Central memory CD8-positive, alpha-beta T cell (primary cell): ENCODE results near the gene KRTCAP2.
"Not testable (repeated sequence)": the region's sequence is repeated elsewhere in the genome, so short reads cannot be mapped to it uniquely, and the experiment has no call there.

Source experiments
- ATAC-seq: fragments of 150-1000 bp; cut with Tn5 transposase; replicated peaks from 2 replicates; pipeline ENCODE4 v1.10.0; 2022; ENCODE audit warnings: mild to moderate bottlenecking, moderate FRiP score, moderate number of reproducible peaks; ENCODE audit not compliant: poor library complexity, severe bottlenecking; ENCODE audit errors: extremely low read depth
- DNase-seq, 2 donors: peaks; one replicate each; pipeline ENCODE4 v3.0.0; 2021; ENCODE audit warnings: low spot score in 2 of 2
- H3K27ac Mint-ChIP-seq: one replicate; pipeline ENCODE4 v1.8.0; 2022; ENCODE audit warnings: low read depth, mild to moderate bottlenecking, moderate library complexity, mixed read lengths
- H3K27me3 Mint-ChIP-seq: one replicate; pipeline ENCODE4 v1.8.0; 2022; ENCODE audit warnings: mixed read lengths
- H3K36me3 Mint-ChIP-seq: one replicate; pipeline ENCODE4 v1.8.0; 2022; ENCODE audit warnings: mild to moderate bottlenecking, moderate library complexity, mixed read lengths; ENCODE audit not compliant: insufficient read depth
- H3K4me1 Mint-ChIP-seq: one replicate; pipeline ENCODE4 v1.8.0; 2022; ENCODE audit warnings: mixed read lengths
- H3K4me3 Mint-ChIP-seq: one replicate; pipeline ENCODE4 v1.8.0; 2022; ENCODE audit warnings: mild to moderate bottlenecking, moderate library complexity, mixed read lengths
- H3K9me3 Mint-ChIP-seq: one replicate; pipeline ENCODE4 v1.8.0; 2022; ENCODE audit warnings: mixed read lengths

KRTCAP2 gene

GRCh38 chr1:155167166-155168104 lies 5.7 kb downstream of the KRTCAP2 start:
- Mint-ChIP-seq H3K9me3 (no peaks in the 10 kb centered on the region), H3K4me1 (peaks cover 15% of the 10 kb centered on the region), H3K36me3 (peaks cover 19% of the 10 kb centered on the region), H3K4me3 (peak overlapping the region; percentile 49), H3K27me3 (no peaks in the 10 kb centered on the region), H3K27ac (no peak overlapping the region)
- DNase-seq, result peak; percentile 72 to 83
- ATAC-seq, result peak; percentile 76

GRCh38 chr1:155166471-155167165 lies 6.5 kb downstream of the KRTCAP2 start:
- Mint-ChIP-seq H3K27ac (no peak overlapping the region), H3K9me3 (no peaks in the 10 kb centered on the region), H3K36me3 (peaks cover 16% of the 10 kb centered on the region), H3K4me1 (peaks cover 9% of the 10 kb centered on the region), H3K4me3 (no peak overlapping the region), H3K27me3 (no peaks in the 10 kb centered on the region)
- DNase-seq, result no peak
- ATAC-seq, result no peak

GRCh38 chr1:155166051-155166470 lies 7.0 kb downstream of the KRTCAP2 start:
- no peak overlapping the region for H3K27ac Mint-ChIP-seq
- H3K9me3 Mint-ChIP-seq, result no peaks in the 10 kb centered on the region
- H3K4me3 Mint-ChIP-seq, result no peak overlapping the region
- no peaks in the 10 kb centered on the region for H3K27me3 Mint-ChIP-seq
- peaks cover 9% of the 10 kb centered on the region for H3K4me1 Mint-ChIP-seq
- H3K36me3 Mint-ChIP-seq, result peaks cover 10% of the 10 kb centered on the region
- ATAC-seq (no peak), DNase-seq (no peak)

GRCh38 chr1:155164625-155165024 lies 8.5 kb downstream of the KRTCAP2 start:
- H3K9me3 Mint-ChIP-seq, H3K27ac Mint-ChIP-seq, H3K4me3 Mint-ChIP-seq, ATAC-seq, DNase-seq, H3K36me3 Mint-ChIP-seq, H3K27me3 Mint-ChIP-seq, H3K4me1 Mint-ChIP-seq: not testable (repeated sequence)

DNA sequence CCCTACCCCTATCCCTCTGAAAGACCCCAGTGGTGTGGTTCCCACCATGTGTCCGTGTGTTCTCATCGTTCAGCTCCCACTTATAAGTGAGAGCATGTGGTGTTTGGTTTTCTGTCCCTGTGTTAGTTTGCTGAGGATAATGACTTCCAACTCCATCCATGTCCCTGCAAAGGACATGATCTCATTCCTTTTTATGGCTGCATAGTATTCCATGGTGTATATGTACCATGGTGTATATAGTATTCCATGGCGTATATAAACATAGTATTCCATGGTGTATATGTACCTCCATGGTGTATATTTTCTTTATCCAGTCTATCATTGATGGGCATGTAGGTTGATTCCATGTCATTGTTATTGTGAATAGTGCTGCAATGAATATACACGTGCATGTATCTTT lies 9.3 kb downstream of the KRTCAP2 start:
- DNase-seq, H3K4me3 Mint-ChIP-seq, H3K9me3 Mint-ChIP-seq, H3K27me3 Mint-ChIP-seq, H3K36me3 Mint-ChIP-seq, ATAC-seq, H3K27ac Mint-ChIP-seq, H3K4me1 Mint-ChIP-seq: not testable (repeated sequence)

DNA sequence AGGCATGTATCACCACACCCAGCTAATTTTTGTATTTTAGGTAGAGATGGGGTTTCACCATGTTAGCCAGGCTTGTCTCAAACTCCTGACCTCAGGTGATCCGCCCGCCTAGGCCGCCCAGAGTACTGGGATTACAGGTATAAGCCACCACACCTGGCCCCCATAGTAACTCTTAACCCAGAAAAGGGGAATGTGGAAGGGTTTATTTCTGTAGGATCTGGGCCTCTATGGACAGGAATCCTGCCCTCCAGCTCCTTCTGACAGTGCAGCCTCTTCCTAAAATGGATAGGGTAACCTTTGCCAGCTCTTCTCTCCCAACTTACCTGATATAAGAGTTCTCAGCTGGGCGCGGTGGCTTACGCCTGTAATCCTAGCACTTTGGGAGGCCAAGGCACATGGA lies 10.5 kb downstream of the KRTCAP2 start:
- H3K4me1 Mint-ChIP-seq, H3K4me3 Mint-ChIP-seq, ATAC-seq, DNase-seq, H3K27ac Mint-ChIP-seq, H3K36me3 Mint-ChIP-seq, H3K27me3 Mint-ChIP-seq, H3K9me3 Mint-ChIP-seq: not testable (repeated sequence)

DNA sequence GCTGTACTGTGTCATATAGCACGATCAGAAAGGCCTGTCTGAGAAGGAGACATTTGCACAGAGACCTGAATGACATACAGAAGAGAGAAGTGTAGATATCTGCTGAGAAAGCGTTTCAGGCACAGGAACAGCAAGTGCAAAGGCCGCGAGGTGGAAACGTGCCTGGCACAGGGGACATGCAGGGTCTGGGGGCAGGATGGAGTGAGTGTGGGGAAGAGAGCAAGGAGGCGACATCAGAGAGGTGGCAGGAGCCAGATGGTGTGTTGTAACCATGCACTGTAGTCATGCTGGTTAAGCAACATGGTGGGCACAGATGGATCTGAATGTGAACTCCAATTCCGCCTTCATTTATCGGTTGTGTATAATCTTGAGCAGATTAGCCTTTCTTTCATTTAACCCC lies 13.0 kb downstream of the KRTCAP2 start:
- no peak for DNase-seq
- H3K27ac Mint-ChIP-seq, result no peak overlapping the region
- no peak for ATAC-seq
- H3K36me3 Mint-ChIP-seq, result no peaks in the 10 kb centered on the region
- H3K4me3 Mint-ChIP-seq, result no peak overlapping the region
- H3K27me3 Mint-ChIP-seq, result peaks cover 2% of the 10 kb centered on the region
- no peaks in the 10 kb centered on the region for H3K4me1 Mint-ChIP-seq
- no peaks in the 10 kb centered on the region for H3K9me3 Mint-ChIP-seq

- Mint-ChIP-seq H3K9me3 (no peaks in the 10 kb centered on the region), H3K4me1 (no peaks in the 10 kb centered on the region), H3K4me3 (no peak overlapping the region), H3K36me3 (no peaks in the 10 kb centered on the region), H3K27me3 (peaks cover 7% of the 10 kb centered on the region), H3K27ac (no peak overlapping the region)
- ATAC-seq, result no peak
- DNase-seq, result no peak
Measured at GRCh38 chr1:155158991-155159390, 14.1 kb downstream of the KRTCAP2 start.

DNA sequence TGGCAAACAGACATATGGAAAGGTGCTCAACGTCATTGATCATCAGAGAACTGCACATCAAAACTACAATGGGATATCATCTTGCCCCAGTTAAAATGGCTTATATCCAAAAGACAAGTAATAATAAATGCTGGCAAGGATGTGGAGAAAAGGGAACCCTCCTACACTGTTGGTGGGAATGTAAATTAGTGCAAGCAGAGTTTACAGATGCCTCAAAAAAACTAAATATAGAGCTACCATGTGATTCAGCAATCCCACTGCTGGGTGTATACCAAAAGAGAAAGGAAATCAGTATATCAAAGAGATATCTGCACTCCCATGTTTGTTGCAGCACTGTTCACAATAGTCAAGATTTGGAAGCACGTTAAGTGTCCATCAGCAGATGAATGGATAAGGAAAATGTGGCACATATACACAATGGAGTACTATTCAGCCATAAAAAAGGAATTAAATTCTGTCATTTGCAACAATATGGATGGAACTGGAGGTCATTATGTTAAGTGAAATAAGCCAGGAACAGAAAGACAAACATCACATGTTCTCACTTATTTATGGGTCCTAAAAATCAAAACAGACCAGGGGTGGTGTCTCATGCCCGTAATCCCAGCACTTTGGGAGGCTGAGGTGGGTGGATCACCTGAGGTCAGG lies 17.0 kb downstream of the KRTCAP2 start:
- ATAC-seq, H3K9me3 Mint-ChIP-seq, DNase-seq, H3K36me3 Mint-ChIP-seq, H3K4me3 Mint-ChIP-seq, H3K27ac Mint-ChIP-seq, H3K4me1 Mint-ChIP-seq: not testable (repeated sequence)
- peaks cover 10% of the 10 kb centered on the region for H3K27me3 Mint-ChIP-seq

GRCh38 chr1:155145491-155145890 lies 27.6 kb downstream of the KRTCAP2 start:
- ATAC-seq (no peak), DNase-seq (no peak)
- Mint-ChIP-seq H3K4me1 (peaks cover 1% of the 10 kb centered on the region), H3K4me3 (no peak overlapping the region), H3K9me3 (no peaks in the 10 kb centered on the region), H3K36me3 (no peaks in the 10 kb centered on the region), H3K27ac (no peak overlapping the region), H3K27me3 (peaks cover 43% of the 10 kb centered on the region)

- peaks cover 21% of the 10 kb centered on the region for H3K4me1 Mint-ChIP-seq
Measured at GRCh38 chr1:155141749-155142148, 31.4 kb downstream of the KRTCAP2 start.

GRCh38 chr1:155140630-155140953 lies 32.5 kb downstream of the KRTCAP2 start:
- no peak for ATAC-seq
- no peak for DNase-seq
- H3K9me3 Mint-ChIP-seq, result no peaks in the 10 kb centered on the region
- H3K36me3 Mint-ChIP-seq, result peaks cover 6% of the 10 kb centered on the region
- peaks cover 31% of the 10 kb centered on the region for H3K4me1 Mint-ChIP-seq
- H3K27ac Mint-ChIP-seq, result peak overlapping the region; percentile 85
- H3K27me3 Mint-ChIP-seq, result peaks cover 6% of the 10 kb centered on the region
- H3K4me3 Mint-ChIP-seq, result peak overlapping the region; percentile 89

More at GRCh38 chr1:155141749-155142148, 31.4 kb downstream of the KRTCAP2 start:
- Mint-ChIP-seq H3K27me3 (peaks cover 17% of the 10 kb centered on the region), H3K27ac (no peak overlapping the region), H3K36me3 (peaks cover 2% of the 10 kb centered on the region), H3K4me3 (peak overlapping the region; percentile 28), H3K9me3 (no peaks in the 10 kb centered on the region)
- no peak for ATAC-seq
- no peak for DNase-seq
